ENCODE data around the gene ANXA3.

DNA sequence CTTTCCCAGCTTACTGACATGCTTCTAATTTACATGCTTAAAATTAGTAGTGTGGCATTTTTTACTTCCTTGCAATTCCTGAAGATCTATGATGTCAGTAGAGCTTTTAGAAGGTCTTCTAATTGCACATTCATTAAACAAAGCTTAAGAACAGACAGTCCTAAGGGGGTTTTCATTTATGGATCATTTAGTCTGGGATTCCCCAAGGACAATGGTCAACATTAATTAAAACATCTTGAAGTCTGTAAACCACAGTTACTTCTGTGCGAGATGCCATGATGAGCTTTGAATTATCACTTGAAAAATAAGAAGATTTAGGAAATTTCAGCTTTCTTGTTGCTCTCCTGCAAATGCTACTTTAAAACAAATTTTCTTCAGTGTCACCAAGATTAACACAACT lies 20.2 kb downstream of the ANXA3 start:
- TF ChIP-seq POLR2A (IDR thresholded peaks at IDR 0.05), result no peak
- TF ChIP-seq, protein P1, sequence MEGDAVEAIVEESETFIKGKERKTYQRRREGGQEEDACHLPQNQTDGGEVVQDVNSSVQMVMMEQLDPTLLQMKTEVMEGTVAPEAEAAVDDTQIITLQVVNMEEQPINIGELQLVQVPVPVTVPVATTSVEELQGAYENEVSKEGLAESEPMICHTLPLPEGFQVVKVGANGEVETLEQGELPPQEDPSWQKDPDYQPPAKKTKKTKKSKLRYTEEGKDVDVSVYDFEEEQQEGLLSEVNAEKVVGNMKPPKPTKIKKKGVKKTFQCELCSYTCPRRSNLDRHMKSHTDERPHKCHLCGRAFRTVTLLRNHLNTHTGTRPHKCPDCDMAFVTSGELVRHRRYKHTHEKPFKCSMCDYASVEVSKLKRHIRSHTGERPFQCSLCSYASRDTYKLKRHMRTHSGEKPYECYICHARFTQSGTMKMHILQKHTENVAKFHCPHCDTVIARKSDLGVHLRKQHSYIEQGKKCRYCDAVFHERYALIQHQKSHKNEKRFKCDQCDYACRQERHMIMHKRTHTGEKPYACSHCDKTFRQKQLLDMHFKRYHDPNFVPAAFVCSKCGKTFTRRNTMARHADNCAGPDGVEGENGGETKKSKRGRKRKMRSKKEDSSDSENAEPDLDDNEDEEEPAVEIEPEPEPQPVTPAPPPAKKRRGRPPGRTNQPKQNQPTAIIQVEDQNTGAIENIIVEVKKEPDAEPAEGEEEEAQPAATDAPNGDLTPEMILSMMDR (IDR thresholded peaks at IDR 0.05), result no peak

Measured in esophagus squamous epithelium (tissue), 4 donors.